Measurements from ENCODE around the gene OR52E4. TPM values are rescaled to one million over a fixed set of nuclear protein-coding genes. Genes with fewer than 3 reads are reported as not detected.

Gene OR52E4
- total RNA-seq, 1 experiment from 2014 or later, result not detected

DNA sequence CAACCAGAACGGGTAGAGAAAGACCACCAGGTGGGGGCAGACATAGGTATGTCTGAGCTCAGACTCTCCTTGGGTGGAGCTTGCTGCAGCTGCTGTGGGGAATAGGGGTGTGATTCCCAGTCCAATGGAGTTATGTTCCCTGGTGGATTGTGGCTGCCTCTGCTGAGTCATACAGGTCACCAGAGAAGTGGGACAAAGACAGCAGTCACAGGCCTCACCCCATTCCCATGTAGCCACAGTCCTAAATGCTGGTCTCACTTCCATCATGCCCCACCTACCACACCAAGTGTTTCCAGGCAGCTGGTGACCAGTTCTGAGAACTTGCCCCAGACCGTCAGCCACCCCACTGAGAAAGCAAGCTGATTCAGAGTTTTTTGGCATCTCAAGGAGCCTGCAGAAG is 30.1 kb downstream of the OR52E4 start:
- peak; percentile 41 for DNase-seq
- no peaks in the 10 kb centered on the region for H3K36me3 ChIP-seq
- no peaks in the 10 kb centered on the region for H3K27me3 ChIP-seq
- no peak overlapping the region for H3K4me3 ChIP-seq
- no peaks in the 10 kb centered on the region for H3K9me3 ChIP-seq

DNA sequence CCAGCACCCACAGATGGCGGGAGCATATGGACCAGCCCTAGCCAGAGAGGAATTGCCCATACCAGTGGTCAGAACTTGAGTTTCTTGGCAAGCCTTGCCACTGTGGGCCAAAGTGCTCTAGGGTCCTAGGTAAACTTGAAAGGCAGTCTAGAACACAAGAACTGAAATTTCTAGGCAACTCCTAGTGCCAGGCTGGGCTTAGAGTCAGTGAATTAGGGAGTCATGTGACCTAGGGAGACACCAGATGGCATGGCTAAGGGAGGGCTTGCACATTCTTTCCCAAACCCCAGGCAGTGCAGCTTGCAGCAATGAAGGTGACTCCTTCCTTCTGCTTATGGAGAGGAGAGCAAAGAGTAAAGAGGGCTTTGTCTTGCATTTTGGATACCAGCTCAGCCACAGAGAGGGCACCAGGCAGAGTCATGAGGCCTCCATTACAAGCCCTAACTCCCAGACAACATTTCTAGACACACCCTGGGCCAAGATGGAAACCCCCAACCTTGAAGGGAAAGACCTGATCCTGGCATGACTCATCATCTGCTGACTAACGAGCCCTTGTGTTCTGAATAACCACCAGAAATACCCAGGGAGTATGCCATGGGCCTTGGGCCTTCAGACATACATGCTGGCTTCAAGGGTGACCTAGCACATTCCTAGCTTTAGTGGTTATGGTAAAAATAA is 42.5 kb downstream of the OR52E4 start:
- DNase-seq, result peak; percentile 55
- H3K9me3 ChIP-seq, result no peaks in the 10 kb centered on the region
- no peaks in the 10 kb centered on the region for H3K36me3 ChIP-seq
- no peaks in the 10 kb centered on the region for H3K27me3 ChIP-seq
- H3K4me3 ChIP-seq, result no peak overlapping the region

DNA sequence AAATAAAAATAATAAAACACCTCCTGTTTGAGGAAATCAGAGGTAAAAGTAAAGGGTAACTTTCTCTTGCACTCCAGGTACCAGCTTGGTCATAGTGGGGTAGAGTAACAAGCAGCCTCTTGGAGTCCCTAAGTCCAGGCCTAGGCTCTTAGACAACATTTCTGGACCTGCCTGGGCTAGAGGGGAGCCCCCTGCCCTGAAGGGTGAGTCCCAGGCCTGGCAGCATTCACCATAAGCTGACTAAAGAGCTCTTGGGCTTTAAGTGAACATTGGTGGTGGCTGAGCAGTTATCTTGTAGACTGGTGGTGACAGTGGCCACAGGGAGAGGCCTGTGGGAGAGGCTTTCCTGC is 43.0 kb downstream of the OR52E4 start:
- DNase-seq, result no peak
- no peaks in the 10 kb centered on the region for H3K36me3 ChIP-seq
- no peak overlapping the region for H3K4me3 ChIP-seq
- H3K9me3 ChIP-seq, result no peaks in the 10 kb centered on the region
- H3K27me3 ChIP-seq, result no peaks in the 10 kb centered on the region

DNA sequence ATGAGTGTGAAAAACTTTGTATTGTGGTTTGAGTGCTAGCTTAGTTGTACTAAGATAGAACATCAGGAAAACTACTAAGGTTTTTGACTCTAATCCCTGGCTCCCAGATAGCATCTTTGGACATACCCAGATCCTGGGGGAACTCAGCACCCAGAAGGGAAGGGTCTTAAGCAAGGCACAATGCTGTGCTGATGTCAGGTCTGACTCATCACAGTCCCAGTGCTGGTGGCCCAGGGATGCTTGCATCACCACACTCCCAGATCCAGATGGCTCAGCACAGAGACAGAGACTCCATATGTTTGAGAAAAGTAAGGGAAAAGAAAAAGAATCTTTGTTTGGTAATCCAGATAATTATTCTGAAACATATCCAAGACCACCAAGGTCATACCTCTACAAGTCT is 43.4 kb downstream of the OR52E4 start:
- Histone ChIP-seq H3K27me3 (no peaks in the 10 kb centered on the region), H3K36me3 (no peaks in the 10 kb centered on the region), H3K9me3 (no peaks in the 10 kb centered on the region), H3K4me3 (no peak overlapping the region)
- no peak for DNase-seq

DNA sequence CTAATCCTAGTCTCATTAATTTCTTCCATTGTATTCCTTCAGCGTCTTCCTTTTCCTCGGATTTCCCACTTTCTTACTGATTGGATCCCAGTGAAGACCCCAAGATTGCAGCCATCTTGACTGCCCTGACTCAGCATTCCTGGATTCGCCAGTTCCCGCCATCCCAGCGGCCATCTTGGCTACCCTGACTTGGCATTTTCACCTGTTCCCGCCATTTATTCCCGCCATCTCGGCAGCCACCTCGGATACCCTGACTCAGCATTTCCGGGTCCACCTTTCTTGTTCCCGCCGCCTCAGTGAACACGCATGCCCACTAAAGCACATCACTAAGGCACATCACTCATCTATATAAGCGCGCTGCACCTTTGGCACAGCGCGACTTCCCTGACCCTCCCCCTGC is 47.8 kb downstream of the OR52E4 start:
- no peak for DNase-seq
- Histone ChIP-seq H3K4me3 (no peak overlapping the region), H3K36me3 (no peaks in the 10 kb centered on the region), H3K9me3 (no peaks in the 10 kb centered on the region), H3K27me3 (no peaks in the 10 kb centered on the region)

DNA sequence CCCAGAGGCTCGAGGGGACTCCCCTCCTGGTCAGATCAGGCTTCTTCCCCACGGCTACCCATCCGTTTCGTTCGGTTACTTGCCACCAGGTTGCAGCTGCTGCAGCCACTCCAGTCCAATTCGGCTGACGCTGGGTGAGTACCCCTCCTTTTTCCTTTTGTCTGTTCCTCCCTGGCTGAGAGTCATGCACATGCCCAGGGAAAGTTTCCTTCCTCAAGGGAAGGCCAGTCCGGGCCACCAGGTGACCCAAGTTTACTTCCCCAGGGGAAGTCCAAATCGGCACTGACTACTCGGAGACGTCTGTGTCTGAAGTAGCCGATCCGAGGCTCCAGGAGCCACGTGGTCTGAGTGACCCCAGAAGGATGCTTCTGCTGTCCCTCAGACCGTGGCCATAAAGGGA is 48.4 kb downstream of the OR52E4 start:
- DNase-seq, result no peak
- Histone ChIP-seq H3K27me3 (no peaks in the 10 kb centered on the region), H3K4me3 (no peak overlapping the region), H3K9me3 (no peaks in the 10 kb centered on the region), H3K36me3 (no peaks in the 10 kb centered on the region)

DNA sequence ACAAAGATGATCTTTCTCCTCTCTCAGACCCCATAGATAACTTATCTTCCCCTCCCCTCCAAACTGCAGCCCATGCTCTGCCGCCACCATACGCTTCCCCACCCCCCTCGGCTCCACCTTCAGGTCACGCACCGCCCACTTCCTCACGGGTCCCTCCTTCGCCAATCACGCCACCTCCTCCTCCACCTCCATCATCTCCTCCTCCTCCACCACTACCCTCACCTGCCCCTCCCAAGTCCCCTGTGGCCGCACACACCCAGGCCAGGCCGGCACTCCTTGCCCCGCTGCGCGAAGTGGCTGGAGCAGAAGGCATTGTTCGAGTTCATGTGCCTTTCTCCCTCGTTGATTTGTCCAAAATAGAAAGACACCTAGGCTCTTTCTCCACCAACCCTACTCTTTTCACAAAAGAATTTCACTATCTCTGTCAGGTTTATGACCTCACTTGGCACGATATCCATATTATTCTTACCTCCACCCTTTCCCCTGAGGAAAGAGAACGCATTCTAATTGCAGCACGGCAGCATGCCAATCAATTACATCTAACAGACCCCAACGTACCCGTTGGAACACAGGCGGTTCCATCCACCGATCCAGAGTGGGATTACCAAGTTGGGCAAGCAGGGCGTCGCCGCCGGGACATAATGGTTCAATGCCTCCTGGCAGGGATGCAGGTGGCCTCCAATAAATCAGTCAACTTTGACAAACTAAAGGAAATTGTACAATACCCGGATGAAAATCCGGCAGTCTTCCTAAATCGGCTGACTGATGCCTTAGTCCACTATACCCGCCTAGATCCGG is 49.3 kb downstream of the OR52E4 start:
- DNase-seq, result no peak
- Histone ChIP-seq H3K36me3 (no peaks in the 10 kb centered on the region), H3K4me3 (no peak overlapping the region), H3K9me3 (no peaks in the 10 kb centered on the region), H3K27me3 (no peaks in the 10 kb centered on the region)

DNA sequence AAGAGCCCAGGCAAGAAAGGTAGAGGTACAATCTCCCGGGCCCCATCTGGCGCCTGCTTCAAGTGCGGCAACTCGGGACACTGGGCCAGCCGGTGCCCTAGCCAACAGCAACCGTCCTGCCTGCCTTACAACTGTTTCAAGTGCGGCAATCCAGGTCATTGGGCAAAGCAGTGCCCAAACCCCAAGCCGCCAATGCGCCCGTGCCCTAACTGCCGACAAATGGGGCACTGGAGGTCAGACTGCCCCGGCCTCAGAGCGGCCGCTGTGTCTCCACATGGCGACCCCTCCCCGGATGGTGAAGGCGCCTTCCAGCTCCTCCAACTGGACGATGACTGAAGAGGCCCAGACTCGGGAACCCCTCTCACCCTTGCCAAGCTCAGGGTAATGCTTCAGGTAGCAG is 50.2 kb downstream of the OR52E4 start:
- no peak overlapping the region for H3K4me3 ChIP-seq
- DNase-seq, result no peak
- H3K9me3 ChIP-seq, result no peaks in the 10 kb centered on the region
- no peaks in the 10 kb centered on the region for H3K36me3 ChIP-seq
- H3K27me3 ChIP-seq, result no peaks in the 10 kb centered on the region

DNA sequence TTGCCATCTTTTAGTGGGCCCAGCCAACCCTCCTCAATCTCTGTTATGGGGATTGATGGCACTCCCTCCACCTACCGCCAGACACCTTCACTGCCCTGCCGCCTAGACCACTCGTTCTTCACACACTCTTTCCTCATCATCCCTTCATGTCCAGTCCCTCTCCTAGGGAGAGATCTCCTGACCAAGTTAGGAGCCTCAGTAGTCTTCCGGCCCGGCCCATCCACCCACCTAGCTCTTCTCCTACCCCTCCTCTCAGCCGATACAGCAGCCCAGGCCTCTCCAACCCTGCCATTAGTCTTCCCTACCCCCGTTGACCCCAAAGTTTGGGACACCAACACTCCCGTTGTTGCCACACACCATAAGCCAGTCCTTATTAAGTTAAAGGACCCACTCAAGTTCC is 50.6 kb downstream of the OR52E4 start:
- Histone ChIP-seq H3K27me3 (no peaks in the 10 kb centered on the region), H3K36me3 (no peaks in the 10 kb centered on the region), H3K9me3 (no peaks in the 10 kb centered on the region), H3K4me3 (no peak overlapping the region)
- no peak for DNase-seq

DNA sequence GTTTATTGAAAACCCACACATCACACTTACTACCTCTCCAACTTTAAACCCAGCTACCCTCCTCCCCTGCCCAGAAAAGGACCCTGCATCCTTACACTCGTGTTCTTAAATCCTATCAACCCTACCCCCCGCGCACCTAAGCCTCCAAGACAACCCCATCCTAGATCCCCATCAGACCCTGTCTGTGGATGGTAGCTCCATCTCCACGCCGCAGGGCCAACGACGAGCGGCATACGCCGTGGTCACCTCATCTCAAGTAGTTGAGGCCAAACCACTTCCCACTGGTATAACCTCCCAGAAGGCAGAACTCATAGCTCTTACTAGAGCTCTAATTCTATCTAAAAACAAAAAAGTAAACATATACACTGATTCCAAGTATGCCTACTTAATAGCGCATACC is 52.2 kb downstream of the OR52E4 start:
- no peak overlapping the region for H3K4me3 ChIP-seq
- no peak for DNase-seq
- H3K36me3 ChIP-seq, result no peaks in the 10 kb centered on the region
- H3K9me3 ChIP-seq, result no peaks in the 10 kb centered on the region
- no peaks in the 10 kb centered on the region for H3K27me3 ChIP-seq

DNA sequence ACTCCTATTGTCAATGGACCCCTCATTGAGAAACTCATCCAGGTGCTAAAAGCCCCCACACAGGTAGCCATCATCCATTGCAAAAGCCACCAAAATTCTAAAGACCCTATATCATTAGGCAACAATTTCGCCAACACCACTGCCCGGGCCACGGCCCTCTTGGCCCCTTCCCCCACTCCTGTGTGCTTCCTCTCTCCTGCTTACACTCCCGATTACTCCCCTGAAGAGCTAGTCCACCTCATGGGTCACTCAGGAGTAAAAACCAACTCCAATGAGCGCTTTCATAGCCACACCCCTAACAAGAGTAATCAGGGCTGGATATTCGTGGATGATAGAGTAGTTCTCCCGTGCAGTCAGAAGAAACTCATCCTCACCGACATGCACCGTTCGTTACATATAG is 52.7 kb downstream of the OR52E4 start:
- Histone ChIP-seq H3K4me3 (no peak overlapping the region), H3K27me3 (no peaks in the 10 kb centered on the region), H3K36me3 (no peaks in the 10 kb centered on the region), H3K9me3 (no peaks in the 10 kb centered on the region)
- no peak for DNase-seq

Other genes with a start within 250 kb of the OR52E4 start
- 29.9 and 33.9 TPM in 2 replicates for gene TRIM5, start 195.6 kb upstream of the OR52E4 start, total RNA-seq (2014; rRNA removed; shearing (Covaris generic); ENCODE audit: low replicate concordance)
- gene TRIM22, start 190.8 kb upstream of the OR52E4 start, total RNA-seq (2014; rRNA removed; shearing (Covaris generic); ENCODE audit: low replicate concordance), result 1.7 and 8.8 TPM in 2 replicates
- not detected in 2 replicates for gene OR56B1, start 144.2 kb upstream of the OR52E4 start, total RNA-seq (2014; rRNA removed; shearing (Covaris generic); ENCODE audit: low replicate concordance)
- not detected in 2 replicates for gene OR52N4, start 126.4 kb upstream of the OR52E4 start, total RNA-seq (2014; rRNA removed; shearing (Covaris generic); ENCODE audit: low replicate concordance)
- gene OR52N5, start 97.3 kb upstream of the OR52E4 start, total RNA-seq (2014; rRNA removed; shearing (Covaris generic); ENCODE audit: low replicate concordance), result not detected in 2 replicates
- not detected in 2 replicates for gene OR52N1, start 89.4 kb upstream of the OR52E4 start, total RNA-seq (2014; rRNA removed; shearing (Covaris generic); ENCODE audit: low replicate concordance)
- not detected in 2 replicates for gene OR52N2, start 71.7 kb upstream of the OR52E4 start, total RNA-seq (2014; rRNA removed; shearing (Covaris generic); ENCODE audit: low replicate concordance)
- gene OR52E6, start 38.7 kb upstream of the OR52E4 start, total RNA-seq (2014; rRNA removed; shearing (Covaris generic); ENCODE audit: low replicate concordance), result not detected in 2 replicates
- gene OR52E8, start 22.9 kb upstream of the OR52E4 start, total RNA-seq (2014; rRNA removed; shearing (Covaris generic); ENCODE audit: low replicate concordance), result not detected in 2 replicates
- gene OR52E5, start 12.6 kb downstream of the OR52E4 start, total RNA-seq (2014; rRNA removed; shearing (Covaris generic); ENCODE audit: low replicate concordance), result not detected in 2 replicates
- not detected in 2 replicates for gene OR56A3, start 61.6 kb downstream of the OR52E4 start, total RNA-seq (2014; rRNA removed; shearing (Covaris generic); ENCODE audit: low replicate concordance)
- not detected in 2 replicates for gene OR56A5, start 87.9 kb downstream of the OR52E4 start, total RNA-seq (2014; rRNA removed; shearing (Covaris generic); ENCODE audit: low replicate concordance)
- gene OR52L1, start 106.4 kb downstream of the OR52E4 start, total RNA-seq (2014; rRNA removed; shearing (Covaris generic); ENCODE audit: low replicate concordance), result not detected in 2 replicates
- not detected in 2 replicates for gene OR56A4, start 126.3 kb downstream of the OR52E4 start, total RNA-seq (2014; rRNA removed; shearing (Covaris generic); ENCODE audit: low replicate concordance)
- not detected in 2 replicates for gene OR56A1, start 150.1 kb downstream of the OR52E4 start, total RNA-seq (2014; rRNA removed; shearing (Covaris generic); ENCODE audit: low replicate concordance)
- gene OR56B4, start 227.1 kb downstream of the OR52E4 start, total RNA-seq (2014; rRNA removed; shearing (Covaris generic); ENCODE audit: low replicate concordance), result not detected in 2 replicates

Measured in MG63 (cell line).